HepG2 (cell line): Measurements from ENCODE around the gene HSD17B2. TPM values are rescaled to one million over a fixed set of nuclear protein-coding genes. Genes with fewer than 3 reads are reported as not detected.

Experiments
- ARNTL ChIP-seq: sonication (generic); formaldehyde crosslinking; IDR thresholded peaks from 2 replicates; pipeline ENCODE4 v1.4.0; 2020; ENCODE audit warnings: mild to moderate bottlenecking, missing genetic modification reagents
- EP300 ChIP-seq, 3 experiments: sonication (generic) in 1 of 3; formaldehyde crosslinking in 1 of 3; IDR thresholded peaks; 2 replicates each; pipeline versions ENCODE4 v1.5.1 to v1.6.1; 2011 to 2020; ENCODE audit warnings: low read depth in 2 of 3, low read length in 2 of 3, borderline replicate concordance in 1 of 3, improper control_type of control experiment in 1 of 3, mild to moderate bottlenecking in 1 of 3, missing genetic modification reagents in 1 of 3, moderate library complexity in 1 of 3
- GABPA ChIP-seq, 2 experiments: IDR thresholded peaks; 2 replicates each; pipeline ENCODE4 v1.6.1; 2011 to 2016; ENCODE audit warnings: low read depth in 2 of 2, low read length in 1 of 2, missing biosample characterization in 1 of 2, missing genetic modification characterization in 1 of 2
- HCFC1 ChIP-seq: fragments of 150-350 bp; IDR thresholded peaks from 2 replicates; pipeline ENCODE4 v1.6.1; 2014; ENCODE audit warnings: low read depth, low read length
- HNF4G ChIP-seq, 2 experiments: sonication (generic) in 1 of 2; formaldehyde crosslinking in 1 of 2; IDR thresholded peaks; 2 replicates each; pipeline versions ENCODE4 v1.4.0 to v1.6.1; 2011 to 2020; ENCODE audit warnings: borderline replicate concordance in 2 of 2, low read depth in 2 of 2, mild to moderate bottlenecking in 2 of 2, low read length in 1 of 2, missing genetic modification reagents in 1 of 2, moderate library complexity in 1 of 2
- KDM4B ChIP-seq: sonication (generic); formaldehyde crosslinking; IDR thresholded peaks from 2 replicates; pipeline ENCODE4 v1.4.0; 2020; ENCODE audit warnings: missing genetic modification reagents
- NFE2 ChIP-seq: sonication (generic); formaldehyde crosslinking; IDR thresholded peaks from 2 replicates; pipeline ENCODE4 v1.4.0; 2020; ENCODE audit warnings: missing genetic modification reagents
- NR2C2 ChIP-seq: sonication (generic); formaldehyde crosslinking; IDR thresholded peaks from 2 replicates; pipeline ENCODE4 v1.4.0; 2020; ENCODE audit warnings: missing genetic modification reagents, mild to moderate bottlenecking, moderate library complexity, borderline replicate concordance
- POLR2AphosphoS5 ChIP-seq: IDR thresholded peaks from 2 replicates; pipeline ENCODE4 v1.6.1; 2012; ENCODE audit warnings: low read depth, low read length
- RCOR2 ChIP-seq: IDR thresholded peaks from 2 replicates; pipeline ENCODE4 v1.6.1; 2016; ENCODE audit warnings: missing biosample characterization, missing genetic modification reagents
- TFDP2 ChIP-seq: sonication (generic); formaldehyde crosslinking; IDR thresholded peaks from 2 replicates; pipeline ENCODE4 v1.4.0; 2020; ENCODE audit warnings: missing genetic modification reagents
- ZFP82 ChIP-seq: sonication (generic); formaldehyde crosslinking; IDR thresholded peaks from 2 replicates; pipeline ENCODE4 v1.5.1; 2020; ENCODE audit warnings: mild to moderate bottlenecking, missing genetic modification reagents, borderline replicate concordance
- ZMYM2 ChIP-seq: sonication (generic); formaldehyde crosslinking; IDR thresholded peaks from 2 replicates; pipeline ENCODE4 v1.8.0; 2022; ENCODE audit warnings: mild to moderate bottlenecking, missing genetic modification reagents
- ZNF180 ChIP-seq: sonication (generic); formaldehyde crosslinking; IDR thresholded peaks from 2 replicates; pipeline ENCODE4 v1.4.0; 2020; ENCODE audit warnings: low read depth, missing genetic modification reagents, borderline replicate concordance
- ZNF34 ChIP-seq: sonication (generic); formaldehyde crosslinking; IDR thresholded peaks from 2 replicates; pipeline ENCODE4 v1.4.0; 2020; ENCODE audit warnings: mild to moderate bottlenecking, missing genetic modification reagents, borderline replicate concordance
- ZNF589 ChIP-seq: sonication (generic); formaldehyde crosslinking; conservative IDR thresholded peaks from 2 replicates; pipeline ENCODE4 v1.8.0; 2022; ENCODE audit warnings: mild to moderate bottlenecking, moderate library complexity, missing genetic modification reagents
- ZNF614 ChIP-seq: IDR thresholded peaks from 2 replicates; pipeline ENCODE4 v1.6.1; 2018; ENCODE audit warnings: missing biosample characterization, missing genetic modification reagents, inconsistent platforms, borderline replicate concordance
- ZNF720 ChIP-seq: sonication (generic); formaldehyde crosslinking; IDR thresholded peaks from 2 replicates; pipeline ENCODE4 v1.4.0; 2020; ENCODE audit warnings: missing genetic modification reagents
- ZNF782 ChIP-seq: sonication (generic); formaldehyde crosslinking; IDR thresholded peaks from 2 replicates; pipeline ENCODE4 v1.4.0; 2020; ENCODE audit warnings: missing genetic modification reagents, mild to moderate bottlenecking, borderline replicate concordance
- ZNF790 ChIP-seq: sonication (generic); formaldehyde crosslinking; IDR thresholded peaks from 2 replicates; pipeline ENCODE4 v1.8.0; 2022; ENCODE audit warnings: missing genetic modification reagents, mild to moderate bottlenecking, borderline replicate concordance
- ZSCAN5A ChIP-seq: sonication (generic); formaldehyde crosslinking; IDR thresholded peaks from 2 replicates; pipeline ENCODE4 v1.8.0; 2022; ENCODE audit warnings: mild to moderate bottlenecking, missing genetic modification reagents, borderline replicate concordance
- polyA plus RNA-seq, 8 experiments: library from polyadenylated mRNA; depleted of rRNA in 3 of 8; stranded (reverse) in 7 of 8; unstranded in 1 of 8; fragments of >200 nt; fragmentation: Illumina TruSeq in 4 of 8; extraction: Trizol in 4 of 8; gene quantifications; 2 replicates each; pipeline versions ENCODE4 v1.2.1 to v1.2.3, GENCODE V29; 2011 to 2016; ENCODE audit warnings: low read depth in 4 of 8, missing spikeins in 1 of 8, mixed read lengths in 1 of 8; ENCODE audit not compliant: insufficient read depth in 1 of 8
- total RNA-seq, 5 experiments: library from RNA; depleted of rRNA; stranded (reverse); fragments of >200 nt; fragmentation: Illumina TruSeq; extraction: Trizol; gene quantifications; 2 replicates each; pipeline ENCODE4 v1.2.3, GENCODE V29; 2016; ENCODE audit warnings: low read depth in 1 of 5
- TF ChIP-seq, protein P1 (sequence below): sonication (generic); formaldehyde crosslinking; IDR thresholded peaks from 2 replicates; pipeline ENCODE4 v1.5.0; 2020; ENCODE audit warnings: mild to moderate bottlenecking, low read depth, missing genetic modification reagents, borderline replicate concordance
- TF ChIP-seq, protein P2 (sequence below): sonication (generic); formaldehyde crosslinking; IDR thresholded peaks from 2 replicates; pipeline ENCODE4 v1.4.0; 2020; ENCODE audit warnings: missing genetic modification reagents
- TF ChIP-seq, protein P3 (sequence below): sonication (generic); formaldehyde crosslinking; IDR thresholded peaks from 2 replicates; pipeline ENCODE4 v1.4.0; 2020; ENCODE audit warnings: missing genetic modification reagents; ENCODE audit errors: not compliant biosample characterization

Gene HSD17B2
- total and polyA plus RNA-seq, 2 of the 13 experiments (the other 11 are each of a cell fraction or from before 2014, with no cell fraction given), result 26.3 to 69.3 TPM

- TF ChIP-seq, protein P1, sequence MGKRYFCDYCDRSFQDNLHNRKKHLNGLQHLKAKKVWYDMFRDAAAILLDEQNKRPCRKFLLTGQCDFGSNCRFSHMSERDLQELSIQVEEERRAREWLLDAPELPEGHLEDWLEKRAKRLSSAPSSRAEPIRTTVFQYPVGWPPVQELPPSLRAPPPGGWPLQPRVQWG (CRISPR knock-in tag), result no peak
- no peak for TF ChIP-seq EP300 (IDR thresholded peaks at IDR 0.05; ENCODE audit: low read depth in 2 of 2, low read length in 2 of 2)
- no peak for TF ChIP-seq EP300 (CRISPR knock-in tag; IDR thresholded peaks at IDR 0.05; ENCODE audit: borderline replicate concordance)
- no peak for TF ChIP-seq ZFP82 (CRISPR knock-in tag)
- TF ChIP-seq ZNF34 (CRISPR knock-in tag), result no peak
- TF ChIP-seq KDM4B, result no peak
- no peak for TF ChIP-seq HNF4G (IDR thresholded peaks at IDR 0.05; ENCODE audit: borderline replicate concordance, low read depth, low read length)
- TF ChIP-seq HNF4G (CRISPR knock-in tag; IDR thresholded peaks at IDR 0.05; ENCODE audit: borderline replicate concordance, low read depth), result 0 out of 2 replicates have a peak, but pooled peaks have one; percentile 23
- no peak for TF ChIP-seq GABPA (IDR thresholded peaks at IDR 0.05; ENCODE audit: low read depth, low read length)
- TF ChIP-seq GABPA (CRISPR knock-in tag; IDR thresholded peaks at IDR 0.05; ENCODE audit: low read depth), result no peak
- 0 out of 2 replicates have a peak, but pooled peaks have one; percentile 18 for TF ChIP-seq NR2C2 (CRISPR knock-in tag)
- TF ChIP-seq, protein P2, sequence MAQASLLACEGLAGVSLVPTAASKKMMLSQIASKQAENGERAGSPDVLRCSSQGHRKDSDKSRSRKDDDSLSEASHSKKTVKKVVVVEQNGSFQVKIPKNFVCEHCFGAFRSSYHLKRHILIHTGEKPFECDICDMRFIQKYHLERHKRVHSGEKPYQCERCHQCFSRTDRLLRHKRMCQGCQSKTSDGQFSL (CRISPR knock-in tag), result no peak
- TF ChIP-seq, protein P3, sequence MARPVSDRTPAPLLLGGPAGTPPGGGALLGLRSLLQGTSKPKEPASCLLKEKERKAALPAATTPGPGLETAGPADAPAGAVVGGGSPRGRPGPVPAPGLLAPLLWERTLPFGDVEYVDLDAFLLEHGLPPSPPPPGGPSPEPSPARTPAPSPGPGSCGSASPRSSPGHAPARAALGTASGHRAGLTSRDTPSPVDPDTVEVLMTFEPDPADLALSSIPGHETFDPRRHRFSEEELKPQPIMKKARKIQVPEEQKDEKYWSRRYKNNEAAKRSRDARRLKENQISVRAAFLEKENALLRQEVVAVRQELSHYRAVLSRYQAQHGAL (CRISPR knock-in tag), result no peak
- TF ChIP-seq ZNF614 (CRISPR knock-in tag), result no peak
- TF ChIP-seq ZNF720 (CRISPR knock-in tag), result no peak
- no peak for TF ChIP-seq NFE2
- TF ChIP-seq ZNF790 (CRISPR knock-in tag), result no peak
- TF ChIP-seq TFDP2, result no peak
- no peak for TF ChIP-seq HCFC1
- TF ChIP-seq ZNF589 (CRISPR knock-in tag), result no peak
- TF ChIP-seq ZSCAN5A (CRISPR knock-in tag), result no peak
- no peak for TF ChIP-seq POLR2AphosphoS5
- TF ChIP-seq ZNF782 (CRISPR knock-in tag), result no peak
- no peak for TF ChIP-seq ZNF180 (CRISPR knock-in tag)
- TF ChIP-seq ZMYM2 (CRISPR knock-in tag), result no peak
- TF ChIP-seq RCOR2 (CRISPR knock-in tag), result no peak
- no peak for TF ChIP-seq ARNTL (CRISPR knock-in tag)
These were observed 1.3 kb upstream of the HSD17B2 start (continued) for GRCh38 chr16:82033683-82034300.
